HUES64 (cell line): Measurements from ENCODE around the gene TET1.

Experiments
- H3K27ac ChIP-seq: 2 replicates; pipeline ENCODE4 v1.7.0; 2013; ENCODE audit warnings: low read depth, low read length, inconsistent platforms
- H3K27me3 ChIP-seq: 2 replicates; pipeline ENCODE4 v1.6.1; 2013; ENCODE audit warnings: mild to moderate bottlenecking, low read length; ENCODE audit not compliant: insufficient read depth
- H3K36me3 ChIP-seq: 2 replicates; pipeline ENCODE4 v1.6.1; 2013; ENCODE audit warnings: mild to moderate bottlenecking, low read length; ENCODE audit not compliant: insufficient read depth
- H3K4me1 ChIP-seq: 2 replicates; pipeline ENCODE4 v1.6.1; 2013; ENCODE audit warnings: mild to moderate bottlenecking, low read length, moderate library complexity; ENCODE audit not compliant: insufficient read depth
- H3K4me3 ChIP-seq: 2 replicates; pipeline ENCODE4 v1.5.1; 2013; ENCODE audit warnings: mild to moderate bottlenecking, low read length, moderate library complexity
- H3K9ac ChIP-seq: 2 replicates; pipeline ENCODE4 v1.6.1; 2013; ENCODE audit warnings: mild to moderate bottlenecking, low read depth, low read length
- H3K9me3 ChIP-seq: 2 replicates; pipeline ENCODE4 v1.6.1; 2013; ENCODE audit warnings: low read depth, low read length; ENCODE audit not compliant: insufficient read depth
- WGBS: fragments of 150-250, 120-280 bp; methylation state at CpG from one replicate; pipeline ENCODE4 v1.1.7; 2013; ENCODE audit warnings: missing lambda C conversion rate; 5-methylcytosine and 5-hydroxymethylcytosine counted together

Gene TET1

DNA sequence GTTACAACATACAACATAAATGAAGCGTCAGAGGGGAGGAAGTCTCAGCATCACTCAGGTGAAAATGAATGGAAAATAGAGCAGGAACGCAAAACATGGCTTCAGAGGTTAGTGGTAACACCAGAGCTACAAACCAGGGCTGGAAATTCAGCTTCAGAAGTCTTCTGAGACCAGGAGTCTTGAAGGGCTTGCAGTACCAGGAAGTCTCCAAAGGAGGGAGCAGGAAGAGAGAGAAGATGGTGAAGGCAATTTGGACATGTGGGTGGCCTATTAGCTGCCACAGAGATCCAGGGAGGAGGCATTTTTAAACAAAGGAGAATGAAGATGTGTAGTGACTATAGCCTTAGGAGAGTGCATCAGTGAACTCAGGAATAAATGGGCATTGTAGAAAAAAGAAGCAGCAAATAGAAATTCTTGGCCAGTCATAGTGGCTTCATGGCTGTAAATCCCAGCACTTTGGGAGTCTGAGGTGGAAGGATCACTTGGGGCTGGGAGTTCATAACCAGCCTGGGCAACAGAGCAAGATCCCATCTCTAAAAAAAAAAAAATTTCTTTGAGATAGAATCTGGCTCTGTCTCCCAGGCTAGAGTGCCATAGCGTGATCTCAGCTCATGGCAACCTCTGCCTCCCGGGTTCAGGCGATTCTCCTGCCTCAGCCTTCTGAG, 9.3 kb upstream of the TET1 start:
- Histone ChIP-seq H3K9me3 (no peaks in the 10 kb centered on the region), H3K4me1 (peaks cover 9% of the 10 kb centered on the region; the same call in 1 of the 2 replicates), H3K27me3 (no peaks in the 10 kb centered on the region), H3K9ac (no peak overlapping the region), H3K27ac (no peak overlapping the region), H3K4me3 (no peak overlapping the region), H3K36me3 (no peaks in the 10 kb centered on the region)
- 83% methylated on average over 5 of the region's 5 CpGs for WGBS

DNA sequence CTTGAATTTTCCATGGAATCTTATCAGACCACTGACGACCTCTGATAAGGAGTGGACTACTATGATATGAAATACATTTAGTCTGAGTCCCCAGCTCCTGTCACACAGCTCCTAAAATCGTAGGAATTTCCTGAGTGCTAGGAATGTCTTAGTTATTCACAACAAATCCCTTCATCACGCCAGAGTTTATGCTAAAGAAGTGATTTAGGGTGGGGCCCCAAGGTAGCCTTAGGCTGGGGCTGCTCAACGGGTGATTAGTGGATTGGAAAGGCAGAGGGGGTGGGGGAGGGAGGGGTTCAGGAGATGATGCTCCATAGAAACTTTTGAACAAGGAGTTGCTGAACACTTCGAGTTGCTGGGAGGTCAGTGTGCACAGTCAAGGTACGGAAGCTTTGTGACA, 7.0 kb upstream of the TET1 start:
- no peaks in the 10 kb centered on the region for H3K27me3 ChIP-seq
- no peak overlapping the region for H3K9ac ChIP-seq
- H3K27ac ChIP-seq, result 0 out of 2 replicates have a peak overlapping the region, but pooled peaks have one; percentile 18
- H3K9me3 ChIP-seq, result no peaks in the 10 kb centered on the region
- 42% methylated on average over 5 of the region's 6 CpGs for WGBS
- H3K4me3 ChIP-seq, result no peak overlapping the region
- H3K36me3 ChIP-seq, result no peaks in the 10 kb centered on the region
- H3K4me1 ChIP-seq, result peaks cover 9% of the 10 kb centered on the region; the same call in 1 of the 2 replicates

DNA sequence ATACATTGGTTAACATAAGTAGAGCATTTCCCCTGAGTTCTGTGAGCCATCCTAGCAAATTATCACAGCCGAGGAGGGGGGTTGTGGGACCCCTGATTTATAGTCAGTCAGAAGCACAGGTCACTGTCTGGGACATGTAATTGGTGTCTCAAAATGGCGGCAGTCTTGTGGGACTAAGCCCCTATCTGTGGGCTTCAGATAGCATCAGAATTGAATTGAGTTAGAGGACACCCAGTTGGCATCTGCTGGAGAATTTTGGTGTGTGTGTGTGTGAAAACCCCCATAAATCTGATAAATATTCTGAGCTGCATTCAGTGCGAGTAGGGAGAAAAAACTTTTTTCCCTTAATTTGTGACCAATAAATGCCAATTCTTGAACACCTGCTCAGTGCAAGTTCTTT, 6.5 kb upstream of the TET1 start:
- H3K36me3 ChIP-seq, result no peaks in the 10 kb centered on the region
- peaks cover 9% of the 10 kb centered on the region; the same call in 1 of the 2 replicates for H3K4me1 ChIP-seq
- H3K27ac ChIP-seq, result no peak overlapping the region
- H3K4me3 ChIP-seq, result no peak overlapping the region
- H3K9me3 ChIP-seq, result no peaks in the 10 kb centered on the region
- WGBS, result 87% methylated on average over 3 of the region's 3 CpGs
- H3K9ac ChIP-seq, result no peak overlapping the region
- H3K27me3 ChIP-seq, result no peaks in the 10 kb centered on the region

DNA sequence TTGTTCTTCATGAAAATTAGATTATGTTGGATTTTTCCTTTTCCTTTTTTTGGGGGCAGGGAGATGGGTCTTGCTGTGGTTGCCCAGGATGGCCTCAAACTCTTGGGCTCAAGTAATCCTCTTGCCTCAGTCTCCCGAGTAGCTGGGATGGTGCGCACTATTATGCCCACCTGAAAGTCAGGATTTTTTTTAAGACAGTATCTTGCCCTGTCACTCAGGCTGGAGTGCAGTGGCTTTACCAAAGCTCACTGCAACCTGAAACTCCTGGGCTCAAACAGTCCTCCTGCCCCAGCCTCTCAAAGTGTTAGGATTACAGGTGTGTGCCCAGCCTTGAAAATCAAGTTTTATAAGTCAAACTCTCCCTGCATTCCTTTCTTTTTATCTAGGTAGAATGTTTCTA, 1.7 kb upstream of the TET1 start:
- 98% methylated on average over 2 of the region's 2 CpGs for WGBS

DNA sequence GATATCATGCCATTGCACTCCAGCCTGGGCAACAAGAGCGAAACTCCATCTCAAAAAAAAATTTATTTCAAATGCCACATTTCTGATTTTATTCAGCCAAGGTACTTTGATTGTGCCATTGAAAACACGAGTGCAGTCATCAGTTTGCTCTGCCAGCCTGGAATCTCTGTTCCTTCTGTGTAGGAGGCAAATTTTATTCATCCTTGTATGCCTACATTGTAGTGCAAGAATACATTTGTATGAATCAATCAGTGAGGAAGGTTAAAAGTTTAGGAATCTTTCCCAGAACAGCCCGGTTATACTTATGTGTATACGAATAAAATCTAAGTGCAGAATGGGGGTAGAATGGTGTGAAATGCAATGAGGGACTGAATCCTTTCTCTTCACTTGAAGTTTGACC, 886 bp upstream of the TET1 start:
- 85% methylated on average over 3 of the region's 4 CpGs for WGBS

More for the DNA sequence above, 1.7 kb upstream of the TET1 start:
- no peak overlapping the region for H3K4me3 ChIP-seq
- no peak overlapping the region for H3K9ac ChIP-seq
- peaks cover 12% of the 10 kb centered on the region for H3K4me1 ChIP-seq
- H3K27me3 ChIP-seq, result no peaks in the 10 kb centered on the region
- no peaks in the 10 kb centered on the region for H3K36me3 ChIP-seq
- H3K27ac ChIP-seq, result no peak overlapping the region
- no peaks in the 10 kb centered on the region for H3K9me3 ChIP-seq

DNA sequence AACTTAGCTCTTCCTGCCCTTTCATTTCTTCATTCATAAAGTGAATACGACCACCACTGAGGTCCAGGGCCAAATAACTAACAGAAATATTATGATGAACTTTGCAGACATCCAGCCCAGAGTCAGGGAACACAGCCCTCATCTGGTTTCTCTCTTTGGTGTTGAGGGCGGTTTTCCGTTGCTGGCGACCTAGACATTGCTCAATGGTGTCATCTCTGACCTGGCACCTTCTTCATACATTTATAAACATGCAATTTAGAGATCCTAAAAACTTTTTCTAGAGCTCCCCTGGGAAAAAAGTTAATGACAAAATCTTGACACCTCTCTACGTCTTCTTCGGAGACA, 324 bp upstream of the TET1 start:
- peak overlapping the region; percentile 96 for H3K4me3 ChIP-seq
- no peaks in the 10 kb centered on the region for H3K36me3 ChIP-seq
- no peak overlapping the region for H3K27ac ChIP-seq
- no peak overlapping the region for H3K9ac ChIP-seq
- no peaks in the 10 kb centered on the region for H3K27me3 ChIP-seq
- 30% methylated on average over 6 of the region's 6 CpGs for WGBS
- H3K4me1 ChIP-seq, result peaks cover 10% of the 10 kb centered on the region
- no peaks in the 10 kb centered on the region for H3K9me3 ChIP-seq

More for the DNA sequence above, 886 bp upstream of the TET1 start:
- no peaks in the 10 kb centered on the region for H3K9me3 ChIP-seq
- H3K27ac ChIP-seq, result no peak overlapping the region
- H3K4me3 ChIP-seq, result no peak overlapping the region; the same call in 1 of the 2 replicates
- H3K9ac ChIP-seq, result no peak overlapping the region
- H3K36me3 ChIP-seq, result no peaks in the 10 kb centered on the region
- no peaks in the 10 kb centered on the region for H3K27me3 ChIP-seq
- peaks cover 10% of the 10 kb centered on the region for H3K4me1 ChIP-seq

DNA sequence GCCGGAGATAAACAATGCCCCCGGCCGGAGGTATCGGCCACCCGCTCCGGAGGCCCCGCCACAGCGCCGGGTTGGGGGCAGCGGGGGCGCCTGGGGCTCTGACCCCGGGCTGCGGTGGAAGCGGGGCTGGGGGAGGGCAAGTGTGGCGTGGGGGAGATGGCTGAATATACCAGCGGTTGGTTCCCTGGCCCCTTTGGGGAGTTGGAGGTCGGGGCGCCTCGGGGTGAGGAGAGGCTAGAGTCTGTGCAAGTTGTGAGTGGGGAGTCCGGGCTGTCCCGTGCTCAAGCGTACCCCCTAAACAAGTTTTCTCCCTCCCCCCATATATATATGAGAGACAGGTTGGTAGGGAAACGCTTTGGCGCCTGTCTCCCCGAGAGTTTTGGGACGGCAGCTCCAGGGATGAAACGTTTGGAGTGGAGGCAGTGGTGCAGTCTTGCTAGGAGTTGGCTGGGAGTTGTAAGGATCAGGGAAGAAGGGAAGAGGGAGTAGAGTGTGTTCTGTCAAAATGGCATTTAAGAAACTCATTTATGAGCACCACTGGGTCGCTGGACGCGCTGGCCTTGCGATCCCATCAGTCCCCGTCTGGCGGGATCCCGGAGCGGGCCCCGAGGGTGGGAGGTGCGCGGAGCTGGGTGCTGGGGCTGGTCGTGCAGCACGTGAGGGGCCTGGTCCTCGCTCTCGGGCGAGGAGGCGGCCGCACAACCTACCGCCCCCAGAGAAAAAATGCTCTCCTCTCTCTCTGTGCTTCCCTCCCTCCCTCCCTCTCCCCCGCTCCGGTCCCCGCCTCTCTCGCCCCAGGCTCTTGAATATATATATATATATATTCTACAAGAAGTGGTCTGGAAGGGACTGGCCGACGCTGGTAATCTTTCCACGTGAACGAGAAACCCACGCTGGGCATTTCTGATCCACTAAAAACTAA, 1.1 kb downstream of the TET1 start:
- Histone ChIP-seq H3K27me3 (no peaks in the 10 kb centered on the region), H3K27ac (peak overlapping the region; percentile 78), H3K9ac (peak overlapping the region; percentile 83), H3K4me1 (peaks cover 18% of the 10 kb centered on the region), H3K36me3 (no peaks in the 10 kb centered on the region), H3K4me3 (peak overlapping the region; percentile 96), H3K9me3 (no peaks in the 10 kb centered on the region)
- WGBS, result under 1% methylated on average over 48 of the region's 55 CpGs

DNA sequence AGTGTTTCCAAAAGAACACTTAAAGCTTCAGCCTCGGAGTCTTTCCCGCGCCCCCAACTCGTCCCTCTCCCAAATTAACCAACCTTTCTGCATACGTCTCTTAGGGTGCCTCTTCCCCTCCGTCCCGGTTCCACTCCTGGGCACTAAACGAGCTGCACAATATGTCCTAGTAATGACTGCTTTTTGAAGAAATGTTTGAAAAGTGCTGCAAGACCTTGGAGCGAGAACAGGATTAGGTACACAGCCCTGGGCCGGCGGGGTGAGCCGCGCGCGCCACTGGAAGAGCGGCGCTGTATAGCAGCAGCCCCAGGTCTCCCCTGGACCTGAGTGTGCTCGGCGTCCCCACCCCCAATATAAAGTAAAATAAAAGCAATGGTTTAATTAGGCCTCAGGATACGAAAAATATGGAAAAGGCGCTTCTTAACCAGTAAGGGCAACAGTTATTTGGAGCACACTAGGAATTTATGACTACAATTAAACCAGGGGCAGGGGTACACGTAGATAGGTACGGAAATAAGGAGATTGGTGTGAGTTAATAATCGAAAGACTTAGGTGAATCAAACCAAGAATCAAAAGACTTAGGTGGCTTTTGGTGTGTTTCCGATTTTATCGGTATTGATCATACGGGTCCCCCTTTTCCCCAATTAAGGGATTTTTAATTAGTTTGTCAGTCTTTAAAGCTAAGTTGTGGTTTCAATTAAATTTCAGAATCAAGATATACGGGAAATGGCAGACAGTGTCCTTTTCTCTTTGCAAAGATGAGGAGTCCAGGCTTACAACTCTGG, 1.9 kb downstream of the TET1 start:
- H3K4me1 ChIP-seq, result peaks cover 21% of the 10 kb centered on the region
- H3K36me3 ChIP-seq, result no peaks in the 10 kb centered on the region
- peak overlapping the region; percentile 96 for H3K4me3 ChIP-seq
- under 1% methylated on average over 26 of the region's 28 CpGs for WGBS
- peak overlapping the region; percentile 56; the same call in 1 of the 2 replicates for H3K27ac ChIP-seq
- no peaks in the 10 kb centered on the region for H3K27me3 ChIP-seq
- H3K9ac ChIP-seq, result peak overlapping the region; percentile 78
- no peaks in the 10 kb centered on the region for H3K9me3 ChIP-seq

DNA sequence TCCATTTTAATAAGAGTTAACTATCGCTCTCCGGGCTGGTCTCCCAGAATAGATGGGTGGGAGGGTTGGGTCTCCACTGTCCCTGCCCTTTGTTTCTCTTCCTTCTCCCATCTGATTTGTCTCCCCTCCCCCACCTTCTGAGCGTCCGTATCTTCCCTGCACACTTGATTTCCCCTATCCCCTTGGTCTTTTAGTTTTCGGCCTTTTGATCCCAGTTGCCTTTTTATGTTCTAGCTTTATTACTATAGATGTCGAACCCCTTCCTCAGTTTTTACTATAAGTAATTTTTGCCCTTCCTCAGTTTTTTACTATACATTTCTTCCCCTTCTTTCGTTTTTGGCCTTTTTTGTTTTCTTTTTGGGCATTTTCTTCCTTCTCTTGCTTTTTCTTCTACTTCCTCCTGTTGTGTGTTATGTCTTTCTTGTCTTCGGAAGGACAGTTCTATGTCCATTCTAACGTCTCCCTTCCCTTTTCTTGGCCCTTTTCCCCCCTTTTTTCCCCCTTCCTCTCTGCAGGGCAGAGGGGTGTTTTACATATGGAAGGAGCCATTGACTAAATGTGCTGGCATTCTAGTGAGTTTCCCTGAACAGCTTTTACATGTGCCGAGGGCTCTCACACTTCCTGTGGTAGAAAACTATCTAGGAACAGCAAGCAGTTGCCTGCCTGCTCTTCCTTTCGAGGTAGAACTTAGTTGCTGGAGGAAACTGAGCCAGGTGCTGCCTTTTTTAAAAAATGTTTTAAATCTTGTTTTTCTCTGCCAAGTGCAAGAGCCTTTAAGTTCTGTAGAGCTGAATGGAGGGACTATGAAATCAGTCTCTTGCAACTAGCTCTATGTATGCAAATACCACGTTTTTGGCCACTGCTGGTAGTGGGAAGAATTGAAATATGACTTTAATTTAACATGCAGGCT, 2.8 kb downstream of the TET1 start:
- Histone ChIP-seq H3K9ac (peak overlapping the region; percentile 78), H3K9me3 (no peaks in the 10 kb centered on the region), H3K27me3 (no peaks in the 10 kb centered on the region), H3K27ac (peak overlapping the region; percentile 93), H3K4me1 (peaks cover 21% of the 10 kb centered on the region), H3K36me3 (no peaks in the 10 kb centered on the region), H3K4me3 (peak overlapping the region; percentile 96)
- under 1% methylated on average over 8 of the region's 12 CpGs for WGBS

DNA sequence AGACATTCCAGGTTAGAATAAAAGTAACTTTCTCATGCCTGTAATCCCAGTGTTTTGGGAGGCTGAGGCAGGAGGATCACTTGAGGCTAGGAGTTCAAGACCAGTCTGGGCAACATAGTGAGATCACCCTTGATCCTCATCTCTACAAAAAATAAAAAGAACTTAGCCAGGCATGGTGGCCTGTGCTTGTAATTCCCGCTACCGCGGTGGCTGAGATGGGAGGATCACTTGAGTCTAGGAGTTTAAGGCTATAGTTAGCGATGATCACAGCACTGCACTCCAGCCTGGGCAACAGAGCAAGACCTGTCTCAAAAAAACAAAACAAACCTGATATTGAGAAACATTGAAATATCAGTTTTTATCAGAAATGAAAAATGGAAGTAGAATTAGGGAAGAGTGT, 4.6 kb downstream of the TET1 start:
- H3K9ac ChIP-seq, result no peak overlapping the region
- H3K9me3 ChIP-seq, result no peaks in the 10 kb centered on the region
- H3K4me3 ChIP-seq, result no peak overlapping the region
- peaks cover 22% of the 10 kb centered on the region for H3K4me1 ChIP-seq
- no peak overlapping the region for H3K27ac ChIP-seq
- no peaks in the 10 kb centered on the region for H3K27me3 ChIP-seq
- WGBS, result 91% methylated on average over 3 of the region's 4 CpGs
- H3K36me3 ChIP-seq, result no peaks in the 10 kb centered on the region
